Upper lobe of right lung (tissue), 1 donor: ENCODE measurements around the gene GFY. TPM values are rescaled to one million over a fixed set of nuclear protein-coding genes. Genes with fewer than 3 reads are reported as not detected.

Experiments used
- ATAC-seq: fragments of 200-7000 bp; cut with Tn5 transposase; one replicate; pipeline ENCODE4 v1.9.1; 2020; ENCODE audit warnings: mild to moderate bottlenecking, moderate library complexity
- DNase-seq: peaks from one replicate; pipeline ENCODE4 v3.0.0-alpha.2; 2020
- H3K27ac ChIP-seq: fragments of 200-600 bp; one replicate; pipeline ENCODE4 v1.8.0; 2022
- H3K27me3 ChIP-seq: fragments of 200-600 bp; one replicate; pipeline ENCODE4 v1.8.0; 2022; ENCODE audit warnings: mild to moderate bottlenecking
- H3K36me3 ChIP-seq: fragments of 200-600 bp; one replicate; pipeline ENCODE4 v1.8.0; 2022
- H3K4me1 ChIP-seq: fragments of 200-600 bp; one replicate; pipeline ENCODE4 v1.8.0; 2022
- H3K4me3 ChIP-seq: fragments of 200-600 bp; one replicate; pipeline ENCODE4 v1.8.0; 2022; ENCODE audit warnings: mild to moderate bottlenecking
- H3K9me3 ChIP-seq: fragments of 200-600 bp; one replicate; pipeline ENCODE4 v1.8.0; 2022
- CTCF ChIP-seq: fragments of 200-600 bp; IDR thresholded peaks from one replicate; pipeline ENCODE4 v1.8.0; 2022; ENCODE audit warnings: antibody characterized with exemption
- intact Hi-C: fragments of 100-400 bp; cut with DNase I; formaldehyde crosslinking; loops from one replicate; pipeline ENCODE4 v1.11.0; 2022
- total RNA-seq: library from RNA; stranded (reverse); fragmentation: NEBNext Ultra II Directional; extraction: Animal tissue kit (Norgen Biotek cat#: 25700); gene quantifications from one replicate; pipeline ENCODE4 v1.2.1, GENCODE V29; 2021
- donor health status: DM: no; HTN: yes; CAD: no; lungs with severe emphysema.

GFY gene
- total RNA-seq, 1 donor from 2014 or later, result not detected

- no peaks in the 10 kb centered on the region for H3K27me3 ChIP-seq
- no peaks in the 10 kb centered on the region for H3K36me3 ChIP-seq
- no peaks in the 10 kb centered on the region for H3K9me3 ChIP-seq
- intact Hi-C loops, result no loop called here
- no peaks in the 10 kb centered on the region for H3K4me1 ChIP-seq
- H3K4me3 ChIP-seq, result no peak overlapping the region
- no peak for DNase-seq
- ATAC-seq, result no peak
- no peak overlapping the region for H3K27ac ChIP-seq
- no peak for TF ChIP-seq CTCF
Observed at GRCh38 chr19:49400029-49400428, 25.2 kb upstream of the GFY start.

- DNase-seq (no peak), ATAC-seq (no peak)
- Histone ChIP-seq H3K27ac (no peak overlapping the region), H3K9me3 (no peaks in the 10 kb centered on the region), H3K36me3 (no peaks in the 10 kb centered on the region), H3K4me3 (no peak overlapping the region), H3K4me1 (no peaks in the 10 kb centered on the region), H3K27me3 (no peaks in the 10 kb centered on the region)
- TF ChIP-seq CTCF, result no peak
- intact Hi-C loops, result no loop called here
Observed at GRCh38 chr19:49403404-49404187, 21.6 kb upstream of the GFY start.

- H3K9me3 ChIP-seq, result no peaks in the 10 kb centered on the region
- intact Hi-C loops, result no loop called here
- no peaks in the 10 kb centered on the region for H3K36me3 ChIP-seq
- no peak overlapping the region for H3K27ac ChIP-seq
- H3K27me3 ChIP-seq, result no peaks in the 10 kb centered on the region
- H3K4me3 ChIP-seq, result no peak overlapping the region
- TF ChIP-seq CTCF, result no peak
- DNase-seq (no peak), ATAC-seq (no peak)
- no peaks in the 10 kb centered on the region for H3K4me1 ChIP-seq
Observed at GRCh38 chr19:49407079-49407478, 18.1 kb upstream of the GFY start.

GRCh38 chr19:49407482-49408015 is 17.6 kb upstream of the GFY start:
- no peak for ATAC-seq
- intact Hi-C loops, result no loop called here
- TF ChIP-seq CTCF, result no peak

GRCh38 chr19:49408816-49409440 is 16.3 kb upstream of the GFY start:
- H3K4me3 ChIP-seq, result no peak overlapping the region
- DNase-seq (no peak), ATAC-seq (peak; percentile 27)
- no peak for TF ChIP-seq CTCF
- H3K36me3 ChIP-seq, result no peaks in the 10 kb centered on the region
- intact Hi-C loops, result no loop called here
- H3K27me3 ChIP-seq, result no peaks in the 10 kb centered on the region
- H3K4me1 ChIP-seq, result no peaks in the 10 kb centered on the region
- no peaks in the 10 kb centered on the region for H3K9me3 ChIP-seq
- H3K27ac ChIP-seq, result no peak overlapping the region

More at GRCh38 chr19:49407482-49408015, 17.6 kb upstream of the GFY start:
- Histone ChIP-seq H3K36me3 (no peaks in the 10 kb centered on the region), H3K4me1 (no peaks in the 10 kb centered on the region), H3K27me3 (no peaks in the 10 kb centered on the region), H3K9me3 (no peaks in the 10 kb centered on the region), H3K27ac (no peak overlapping the region), H3K4me3 (no peak overlapping the region)
- no peak for DNase-seq
